ENCODE results near the gene NHEJ1.

The NHEJ1 gene

GRCh38 chr2:219157396-219157795, 3.2 kb downstream of the NHEJ1 start:
- Histone ChIP-seq H3K9me2 (replicated peaks; ENCODE audit: control insufficient read depth, low read length) (no peaks in the 10 kb centered on the region), H3K27ac (ENCODE audit: low read depth, low read length) (no peak overlapping the region), H3K79me2 (ENCODE audit: control insufficient read depth, low read length) (no peaks in the 10 kb centered on the region), H3K27me3 (ENCODE audit: control insufficient read depth, low read length) (no peaks in the 10 kb centered on the region), H3K36me3 (ENCODE audit: control insufficient read depth, low read length) (peaks cover 19% of the 10 kb centered on the region), H3K9me3 (ENCODE audit: control insufficient read depth, insufficient read depth, low read length) (no peaks in the 10 kb centered on the region), H3F3A (ENCODE audit: control insufficient read depth, insufficient read depth) (peaks cover 14% of the 10 kb centered on the region; the same call in 1 of the 2 replicates), H3K4me2 (ENCODE audit: low read length) (no peak overlapping the region), H3K4me1 (ENCODE audit: control insufficient read depth, low read length) (peaks cover 14% of the 10 kb centered on the region), H3K4me3 (ENCODE audit: low read length) (no peak overlapping the region), H4K20me1 (ENCODE audit: control insufficient read depth, insufficient read depth, low read depth, low read length) (peaks cover 3% of the 10 kb centered on the region; the same call in 1 of the 2 replicates)
- no peak for TF ChIP-seq CTCF (IDR thresholded peaks at IDR 0.05; ENCODE audit: low read depth, low read length, poor library complexity, severe bottlenecking)
- TF ChIP-seq EZH2phosphoT487 (IDR thresholded peaks at IDR 0.05; ENCODE audit: borderline replicate concordance, low read length), result no peak

DNA sequence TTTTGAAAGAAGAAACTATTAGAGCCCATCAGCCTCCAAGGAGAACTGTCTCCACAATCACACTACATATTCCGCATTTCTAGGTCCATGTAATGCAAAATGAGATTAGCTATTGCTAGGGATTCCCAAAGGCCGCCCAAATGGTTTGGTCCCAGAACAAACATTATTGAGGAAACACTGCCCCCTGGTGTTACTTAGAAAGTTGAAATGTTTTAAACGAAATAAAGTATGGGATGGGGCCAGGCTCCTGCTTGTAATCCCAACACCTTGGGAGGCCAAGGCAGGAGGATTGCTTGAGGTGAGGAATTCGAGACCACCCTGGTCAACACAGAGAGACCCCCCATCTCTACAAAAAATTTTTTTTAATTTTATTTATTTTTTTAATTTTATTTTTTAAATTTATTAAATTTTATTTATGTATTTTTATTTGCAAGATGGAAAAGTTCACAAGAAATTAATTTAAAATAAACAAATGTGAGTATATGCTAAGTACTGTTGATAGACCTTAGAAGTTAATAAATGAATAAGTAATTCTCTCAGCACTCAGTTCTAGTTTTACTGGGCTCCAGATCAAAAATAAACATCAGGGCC, 5.5 kb downstream of the NHEJ1 start:
- TF ChIP-seq CTCF (IDR thresholded peaks at IDR 0.05; ENCODE audit: low read depth, low read length, poor library complexity, severe bottlenecking) (peak; percentile 48), EZH2phosphoT487 (IDR thresholded peaks at IDR 0.05; ENCODE audit: borderline replicate concordance, low read length) (no peak)
- no peak overlapping the region for H3K27ac ChIP-seq (ENCODE audit: low read depth, low read length)

GRCh38 chr2:219149667-219150066, 10.9 kb downstream of the NHEJ1 start:
- Histone ChIP-seq H3K27me3 (ENCODE audit: control insufficient read depth, low read length) (no peaks in the 10 kb centered on the region), H4K20me1 (ENCODE audit: control insufficient read depth, insufficient read depth, low read depth, low read length) (no peaks in the 10 kb centered on the region), H3K4me1 (ENCODE audit: control insufficient read depth, low read length) (no peaks in the 10 kb centered on the region), H3K9me3 (ENCODE audit: control insufficient read depth, insufficient read depth, low read length) (no peaks in the 10 kb centered on the region), H3K9me2 (replicated peaks; ENCODE audit: control insufficient read depth, low read length) (no peaks in the 10 kb centered on the region), H3K79me2 (ENCODE audit: control insufficient read depth, low read length) (no peaks in the 10 kb centered on the region), H3K36me3 (ENCODE audit: control insufficient read depth, low read length) (peaks cover 23% of the 10 kb centered on the region), H3F3A (ENCODE audit: control insufficient read depth, insufficient read depth) (peaks cover 7% of the 10 kb centered on the region; the same call in 1 of the 2 replicates), H3K4me2 (ENCODE audit: low read length) (no peak overlapping the region), H3K4me3 (ENCODE audit: low read length) (no peak overlapping the region), H3K27ac (ENCODE audit: low read depth, low read length) (no peak overlapping the region)
- TF ChIP-seq EZH2phosphoT487 (IDR thresholded peaks at IDR 0.05; ENCODE audit: borderline replicate concordance, low read length), result no peak
- TF ChIP-seq CTCF (IDR thresholded peaks at IDR 0.05; ENCODE audit: low read depth, low read length, poor library complexity, severe bottlenecking), result no peak

More for the DNA sequence above, 5.5 kb downstream of the NHEJ1 start:
- Histone ChIP-seq H3K4me2 (ENCODE audit: low read length) (no peak overlapping the region), H3K79me2 (ENCODE audit: control insufficient read depth, low read length) (no peaks in the 10 kb centered on the region), H3K27me3 (ENCODE audit: control insufficient read depth, low read length) (no peaks in the 10 kb centered on the region), H3K4me1 (ENCODE audit: control insufficient read depth, low read length) (peaks cover 6% of the 10 kb centered on the region), H3K36me3 (ENCODE audit: control insufficient read depth, low read length) (peaks cover 21% of the 10 kb centered on the region), H3K9me3 (ENCODE audit: control insufficient read depth, insufficient read depth, low read length) (no peaks in the 10 kb centered on the region), H3K9me2 (replicated peaks; ENCODE audit: control insufficient read depth, low read length) (no peaks in the 10 kb centered on the region), H3F3A (ENCODE audit: control insufficient read depth, insufficient read depth) (peaks cover 14% of the 10 kb centered on the region; the same call in 1 of the 2 replicates), H3K4me3 (ENCODE audit: low read length) (no peak overlapping the region), H4K20me1 (ENCODE audit: control insufficient read depth, insufficient read depth, low read depth, low read length) (no peaks in the 10 kb centered on the region)

Data from DOHH2 (cell line).